CD14-positive monocyte (primary cell): ENCODE data around the gene FABP7. TPM values are rescaled to one million over a fixed set of nuclear protein-coding genes. Genes with fewer than 3 reads are reported as not detected.

Experiments used
- DNase-seq, 3 donors: peaks; one replicate each; pipeline ENCODE4 v3.0.0-alpha.2; 2011 to 2022
- H2AFZ ChIP-seq: 2 replicates; pipeline ENCODE4 v1.6.0; 2012; ENCODE audit warnings: mild to moderate bottlenecking, low read depth, low read length, inconsistent platforms; ENCODE audit not compliant: insufficient read depth, poor library complexity, severe bottlenecking
- H3K27ac ChIP-seq, 2 donors: 1 replicate in 1 of 2; 2 replicates in 1 of 2; pipeline ENCODE4 v1.5.1; 2012 to 2013; ENCODE audit warnings: low read length in 2 of 2, control low read depth in 1 of 2, inconsistent platforms in 1 of 2, low read depth in 1 of 2, mild to moderate bottlenecking in 1 of 2
- H3K27me3 ChIP-seq, 2 donors: one replicate each; pipeline versions ENCODE4 v1.6.0 to v1.6.1; 2011 to 2013; ENCODE audit warnings: low read length in 2 of 2; ENCODE audit not compliant: control insufficient read depth in 2 of 2, insufficient read depth in 2 of 2
- H3K36me3 ChIP-seq, 2 donors: replicated peaks in 1 of 2; 1 replicate in 1 of 2; 2 replicates in 1 of 2; pipeline versions ENCODE4 v1.5.1 to v1.6.1; 2012 to 2013; ENCODE audit warnings: low read length in 2 of 2, control low read depth in 1 of 2, inconsistent platforms in 1 of 2, mild to moderate bottlenecking in 1 of 2; ENCODE audit not compliant: insufficient read depth in 2 of 2, control insufficient read depth in 1 of 2
- H3K4me1 ChIP-seq, 2 donors: 1 replicate in 1 of 2; 2 replicates in 1 of 2; pipeline versions ENCODE4 v1.5.1 to v1.6.1; 2012 to 2013; ENCODE audit warnings: low read length in 2 of 2, control low read depth in 1 of 2, inconsistent platforms in 1 of 2, mild to moderate bottlenecking in 1 of 2, moderate library complexity in 1 of 2; ENCODE audit not compliant: insufficient read depth in 2 of 2, control insufficient read depth in 1 of 2
- H3K4me2 ChIP-seq: replicated peaks from 2 replicates; pipeline ENCODE3; 2012; ENCODE audit warnings: low read length, moderate library complexity, mild to moderate bottlenecking; ENCODE audit not compliant: poor library complexity, severe bottlenecking; ENCODE audit errors: extremely low read depth
- H3K4me3 ChIP-seq, 3 experiments: fragments of 200-600 bp in 1 of 3; sonication (generic) in 1 of 3; replicated peaks in 1 of 3; 1 replicate in 2 of 3; 2 replicates in 1 of 3; pipeline ENCODE4 v1.5.1; 2011 to 2013; ENCODE audit warnings: low read length in 3 of 3, mild to moderate bottlenecking in 3 of 3, control low read depth in 2 of 3, low read depth in 2 of 3, inconsistent platforms in 1 of 3, moderate library complexity in 1 of 3
- H3K79me2 ChIP-seq: 2 replicates; pipeline ENCODE4 v1.6.0; 2012; ENCODE audit warnings: mild to moderate bottlenecking, control low read depth, inconsistent platforms, low read length, moderate library complexity; ENCODE audit not compliant: insufficient read depth
- H3K9ac ChIP-seq: 2 replicates; pipeline ENCODE4 v1.6.0; 2017; ENCODE audit warnings: low read length, mild to moderate bottlenecking; ENCODE audit not compliant: insufficient read depth, poor library complexity, severe bottlenecking
- H3K9me3 ChIP-seq, 2 donors: replicated peaks in 1 of 2; 1 replicate in 1 of 2; 2 replicates in 1 of 2; pipeline versions ENCODE4 v1.5.1 to v1.6.1; 2012 to 2013; ENCODE audit warnings: low read length in 2 of 2, control low read depth in 1 of 2; ENCODE audit not compliant: control insufficient read depth in 1 of 2, insufficient read depth in 1 of 2
- H4K20me1 ChIP-seq: 2 replicates; pipeline ENCODE4 v1.6.0; 2012; ENCODE audit warnings: mild to moderate bottlenecking, low read length, control low read depth, moderate library complexity; ENCODE audit not compliant: insufficient read depth
- H3K27ac Mint-ChIP-seq, 7 donors: one replicate each; pipeline ENCODE4 v1.8.0; 2020; ENCODE audit warnings: mild to moderate bottlenecking in 7 of 7, mixed read lengths in 7 of 7, moderate library complexity in 6 of 7, inconsistent platforms in 2 of 7
- H3K27me3 Mint-ChIP-seq, 3 donors: one replicate each; pipeline ENCODE4 v1.8.0; 2021 to 2022; ENCODE audit warnings: low read depth in 3 of 3, mild to moderate bottlenecking in 3 of 3, mixed read lengths in 3 of 3, moderate library complexity in 3 of 3, inconsistent platforms in 1 of 3
- H3K36me3 Mint-ChIP-seq, 2 donors: one replicate each; pipeline ENCODE4 v1.8.0; 2020; ENCODE audit warnings: mixed read lengths in 2 of 2, inconsistent platforms in 1 of 2, mild to moderate bottlenecking in 1 of 2
- H3K4me1 Mint-ChIP-seq: one replicate; pipeline ENCODE4 v1.8.0; 2020; ENCODE audit warnings: mild to moderate bottlenecking, mixed read lengths
- H3K4me3 Mint-ChIP-seq, 2 donors: one replicate each; pipeline ENCODE4 v1.8.0; 2020; ENCODE audit warnings: mild to moderate bottlenecking in 2 of 2, mixed read lengths in 2 of 2, moderate library complexity in 1 of 2
- H3K9me3 Mint-ChIP-seq, 7 donors: one replicate each; pipeline ENCODE4 v1.8.0; 2020 to 2022; ENCODE audit warnings: mixed read lengths in 7 of 7, mild to moderate bottlenecking in 6 of 7, moderate library complexity in 6 of 7, inconsistent platforms in 2 of 7
- WGBS: methylation state at CpG from one replicate; pipeline ENCODE4 v1.1.5; 2013; ENCODE audit warnings: missing lambda C conversion rate; ENCODE audit not compliant: insufficient coverage; 5-methylcytosine and 5-hydroxymethylcytosine counted together
- intact Hi-C, 2 donors: fragments of 100-400 bp; cut with micrococcal nuclease; formaldehyde crosslinking; loops; one replicate each; pipeline versions ENCODE4 v1.15.0 to v1.15.1; 2023
- polyA plus RNA-seq, 3 donors: library from polyadenylated mRNA; depleted of rRNA in 1 of 3; unstranded in 2 of 3; stranded (reverse) in 1 of 3; fragments of 300-500 nt in 2 of 3; fragments of >200 nt in 1 of 3; fragmentation: Illumina TruSeq in 2 of 3; gene quantifications; 1 replicate in 2 of 3; 2 replicates in 1 of 3; pipeline ENCODE4 v1.2.3, GENCODE V29; 2012 to 2021
- TF ChIP-seq, protein P1 (sequence below): fragments of 200-600 bp; IDR thresholded peaks from one replicate; pipeline ENCODE4 v1.8.0; 2022; ENCODE audit warnings: antibody characterized with exemption, mild to moderate bottlenecking

Gene FABP7
- polyA plus RNA-seq, 3 donors: not detected

DNA sequence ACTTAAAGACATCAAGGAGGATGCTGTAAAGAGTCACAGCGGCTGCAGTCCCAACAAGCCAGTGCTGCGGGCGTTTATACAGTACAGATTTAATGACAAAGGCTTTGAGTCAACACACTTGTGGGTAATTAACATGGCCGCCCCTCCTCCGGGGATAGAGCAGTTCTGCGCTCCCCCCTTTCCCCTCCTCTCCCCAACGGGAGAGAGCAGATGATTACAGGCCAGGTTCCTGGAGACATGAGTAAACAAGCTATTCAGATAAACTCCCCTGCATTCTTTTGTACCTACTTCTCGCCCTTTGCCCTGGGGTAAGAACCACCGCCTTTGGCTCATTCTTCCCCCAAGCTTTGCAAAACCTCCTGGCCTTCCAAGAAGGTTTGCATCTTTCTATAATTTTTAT lies 23.6 kb upstream of the FABP7 start:
- H3K4me1 Mint-ChIP-seq: peaks cover 49% of the 10 kb centered on the region
- peaks cover 0 to 2% (median 0%) of the 10 kb centered on the region in 3 donors for H3K27me3 Mint-ChIP-seq
- WGBS: 92% methylated on average over 7 of the region's 9 CpGs
- Histone ChIP-seq H3K4me3 (no peak overlapping the region), H4K20me1 (no peaks in the 10 kb centered on the region), H3K79me2 (no peaks in the 10 kb centered on the region), H3K4me1 (peaks cover 54 to 60% of the 10 kb centered on the region in 2 donors), H2AFZ (no peak overlapping the region), H3K27me3 (no peaks in the 10 kb centered on the region), H3K36me3 (no peaks in the 10 kb centered on the region), H3K4me2 (no peak overlapping the region), H3K27ac (no peak overlapping the region), H3K9ac (no peak overlapping the region), H3K9me3 (no peaks in the 10 kb centered on the region)
- H3K4me3 Mint-ChIP-seq: no peak overlapping the region
- intact Hi-C loops: no loop called here
- TF ChIP-seq, protein P1, sequence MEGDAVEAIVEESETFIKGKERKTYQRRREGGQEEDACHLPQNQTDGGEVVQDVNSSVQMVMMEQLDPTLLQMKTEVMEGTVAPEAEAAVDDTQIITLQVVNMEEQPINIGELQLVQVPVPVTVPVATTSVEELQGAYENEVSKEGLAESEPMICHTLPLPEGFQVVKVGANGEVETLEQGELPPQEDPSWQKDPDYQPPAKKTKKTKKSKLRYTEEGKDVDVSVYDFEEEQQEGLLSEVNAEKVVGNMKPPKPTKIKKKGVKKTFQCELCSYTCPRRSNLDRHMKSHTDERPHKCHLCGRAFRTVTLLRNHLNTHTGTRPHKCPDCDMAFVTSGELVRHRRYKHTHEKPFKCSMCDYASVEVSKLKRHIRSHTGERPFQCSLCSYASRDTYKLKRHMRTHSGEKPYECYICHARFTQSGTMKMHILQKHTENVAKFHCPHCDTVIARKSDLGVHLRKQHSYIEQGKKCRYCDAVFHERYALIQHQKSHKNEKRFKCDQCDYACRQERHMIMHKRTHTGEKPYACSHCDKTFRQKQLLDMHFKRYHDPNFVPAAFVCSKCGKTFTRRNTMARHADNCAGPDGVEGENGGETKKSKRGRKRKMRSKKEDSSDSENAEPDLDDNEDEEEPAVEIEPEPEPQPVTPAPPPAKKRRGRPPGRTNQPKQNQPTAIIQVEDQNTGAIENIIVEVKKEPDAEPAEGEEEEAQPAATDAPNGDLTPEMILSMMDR: no peak
- no peaks in the 10 kb centered on the region for H3K36me3 Mint-ChIP-seq
- H3K27ac Mint-ChIP-seq: no peak overlapping the region
- peaks cover 0 to 8% (median 0%) of the 10 kb centered on the region in 7 donors for H3K9me3 Mint-ChIP-seq
- DNase-seq: no peak

DNA sequence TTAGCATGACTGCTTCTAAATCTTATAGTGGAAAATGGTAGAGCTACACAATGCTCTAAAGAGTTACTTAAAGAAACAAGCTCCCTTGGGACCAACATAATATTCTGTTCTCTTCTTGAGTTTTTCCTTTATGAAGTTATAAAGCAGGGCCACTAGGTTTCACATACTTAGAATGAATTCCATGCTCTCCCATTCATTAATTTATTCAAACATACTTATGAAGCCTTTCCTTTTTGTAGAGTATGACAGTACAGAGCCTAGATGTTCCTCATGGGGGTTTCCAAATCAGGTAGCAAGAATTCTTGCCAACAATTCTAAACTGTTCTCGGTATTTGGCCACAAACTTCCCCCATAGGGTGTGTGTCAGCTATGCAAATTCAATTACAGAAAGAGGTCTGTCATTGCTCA lies 20.6 kb upstream of the FABP7 start:
- TF ChIP-seq, protein P1: no peak
- intact Hi-C loops: no loop called here
- peak overlapping the region; percentile 58 to 91 (median 85) for H3K27ac Mint-ChIP-seq
- H3K9me3 Mint-ChIP-seq: peaks cover 0 to 8% (median 0%) of the 10 kb centered on the region in 7 donors
- H3K27ac ChIP-seq: peak overlapping the region in 1 of 2 donors; percentile 79
- H3K4me3 Mint-ChIP-seq: no peak overlapping the region
- peak overlapping the region; percentile 14 for H3K4me2 ChIP-seq
- no peaks in the 10 kb centered on the region for H3K79me2 ChIP-seq
- no peak overlapping the region for H3K9ac ChIP-seq
- DNase-seq: peak; percentile 72 to 91 (median 76)
- peaks cover 28% of the 10 kb centered on the region for H3K4me1 Mint-ChIP-seq
- H3K27me3 Mint-ChIP-seq: peaks cover 0 to 2% (median 0%) of the 10 kb centered on the region in 3 donors
- H3K36me3 Mint-ChIP-seq: no peaks in the 10 kb centered on the region
- WGBS: no CpG with 5 or more reads among the region's 1 CpG
- H3K4me3 ChIP-seq: no peak overlapping the region
- no peaks in the 10 kb centered on the region for H4K20me1 ChIP-seq
- no peak overlapping the region for H2AFZ ChIP-seq
- peaks cover 25 to 30% of the 10 kb centered on the region in 2 donors for H3K4me1 ChIP-seq
- no peaks in the 10 kb centered on the region for H3K36me3 ChIP-seq
- H3K27me3 ChIP-seq: no peaks in the 10 kb centered on the region
- H3K9me3 ChIP-seq: no peaks in the 10 kb centered on the region
